HG03039 (cell line): ENCODE data around the gene PDCD6IP.

Experiments
- ATAC-seq: cut with Tn5 transposase; IDR thresholded peaks from one replicate; pipeline ENCODE4 v1.9.1; 2021; ENCODE audit warnings: mild to moderate bottlenecking, moderate library complexity; ENCODE audit not compliant: unreplicated experiment

Gene PDCD6IP

DNA sequence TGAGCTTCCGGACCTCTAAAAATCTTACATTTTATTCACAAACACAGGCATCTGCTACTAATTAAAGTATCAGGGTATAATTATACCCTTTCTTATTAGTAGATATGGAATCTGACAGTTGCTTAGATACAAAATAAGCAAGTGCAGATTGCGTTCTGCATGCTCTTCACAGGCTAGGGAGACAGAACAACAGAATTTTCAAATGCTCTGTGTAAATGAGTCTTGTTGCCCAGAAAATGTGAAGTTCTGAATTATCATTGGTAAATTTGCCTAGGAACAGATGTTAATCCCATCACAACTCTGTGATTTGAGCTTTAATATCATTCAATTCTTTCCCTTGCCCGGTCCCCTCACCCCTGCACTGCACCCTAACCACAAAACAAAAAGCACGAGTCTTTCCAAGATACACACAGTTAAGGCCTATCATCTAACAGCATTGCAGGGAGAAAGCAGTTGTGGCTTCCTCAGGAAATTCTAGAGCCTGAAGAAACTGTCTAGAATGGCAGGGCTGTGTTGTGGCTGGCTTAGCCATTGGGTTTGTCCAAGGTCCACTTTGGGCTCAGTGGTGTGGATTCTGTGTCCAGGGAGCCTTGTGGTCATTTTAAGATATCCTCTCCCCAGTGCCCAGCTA lies 119.8 kb downstream of the PDCD6IP start:
- ATAC-seq, result no peak
